NB4 (cell line): ENCODE results near the gene ACSL6.

Experiments
- DNase-seq: peaks from one replicate; pipeline ENCODE4 v3.0.0; 2010; ENCODE audit warnings: low read depth
- H3K4me3 ChIP-seq: one replicate; pipeline ENCODE4 v1.5.1; 2011; ENCODE audit warnings: mild to moderate bottlenecking, low read depth, low read length, moderate library complexity
- MYC ChIP-seq: IDR thresholded peaks from 2 replicates; pipeline ENCODE4 v1.6.1; 2011; ENCODE audit warnings: low read depth, low read length
- POLR2A ChIP-seq: IDR thresholded peaks from 2 replicates; pipeline ENCODE4 v1.6.1; 2011; ENCODE audit warnings: mild to moderate bottlenecking; ENCODE audit not compliant: insufficient read length; ENCODE audit errors: extremely low read depth
- TF ChIP-seq, protein P1 (sequence below): IDR thresholded peaks from 2 replicates; pipeline ENCODE4 v1.6.1; 2011; ENCODE audit warnings: low read depth, low read length
- TF ChIP-seq, protein P2 (sequence below): IDR thresholded peaks from one replicate; pipeline ENCODE4 v1.5.1; 2012; ENCODE audit warnings: low read depth, low read length

ACSL6 gene

DNA sequence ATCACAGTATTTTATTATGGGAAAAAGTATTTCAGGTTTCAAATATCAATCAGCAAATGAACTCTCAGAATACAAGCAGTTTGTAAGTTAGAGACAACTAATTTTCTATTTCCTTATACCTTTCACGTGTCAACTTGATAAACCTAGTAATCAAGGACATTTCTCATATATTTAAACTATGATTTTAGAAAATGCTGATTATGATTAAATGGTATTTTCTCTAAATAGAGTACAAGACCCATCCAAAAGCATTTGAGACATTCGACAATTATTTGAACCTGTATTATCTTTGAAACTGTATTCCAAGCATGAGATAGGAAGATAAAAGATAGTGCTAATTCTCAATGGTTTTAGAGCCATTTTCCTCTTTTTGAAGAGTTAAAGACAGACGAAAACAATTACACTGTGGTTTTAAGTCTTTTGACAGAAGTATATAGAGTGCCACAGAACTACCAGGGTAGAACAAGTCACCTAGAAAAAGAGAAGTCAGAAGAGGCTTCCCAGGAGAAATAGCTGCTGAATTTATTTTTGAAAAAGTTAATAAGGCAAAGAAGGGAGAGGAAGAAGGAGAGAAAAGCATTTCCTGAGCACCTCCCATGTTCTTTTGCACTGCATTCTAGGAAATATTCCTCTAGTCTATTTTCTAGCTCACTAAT is 71.6 kb downstream of the ACSL6 start:
- no peak for TF ChIP-seq MYC
- TF ChIP-seq, protein P1, sequence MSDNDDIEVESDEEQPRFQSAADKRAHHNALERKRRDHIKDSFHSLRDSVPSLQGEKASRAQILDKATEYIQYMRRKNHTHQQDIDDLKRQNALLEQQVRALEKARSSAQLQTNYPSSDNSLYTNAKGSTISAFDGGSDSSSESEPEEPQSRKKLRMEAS: no peak
- no peak for TF ChIP-seq POLR2A
- TF ChIP-seq, protein P2, sequence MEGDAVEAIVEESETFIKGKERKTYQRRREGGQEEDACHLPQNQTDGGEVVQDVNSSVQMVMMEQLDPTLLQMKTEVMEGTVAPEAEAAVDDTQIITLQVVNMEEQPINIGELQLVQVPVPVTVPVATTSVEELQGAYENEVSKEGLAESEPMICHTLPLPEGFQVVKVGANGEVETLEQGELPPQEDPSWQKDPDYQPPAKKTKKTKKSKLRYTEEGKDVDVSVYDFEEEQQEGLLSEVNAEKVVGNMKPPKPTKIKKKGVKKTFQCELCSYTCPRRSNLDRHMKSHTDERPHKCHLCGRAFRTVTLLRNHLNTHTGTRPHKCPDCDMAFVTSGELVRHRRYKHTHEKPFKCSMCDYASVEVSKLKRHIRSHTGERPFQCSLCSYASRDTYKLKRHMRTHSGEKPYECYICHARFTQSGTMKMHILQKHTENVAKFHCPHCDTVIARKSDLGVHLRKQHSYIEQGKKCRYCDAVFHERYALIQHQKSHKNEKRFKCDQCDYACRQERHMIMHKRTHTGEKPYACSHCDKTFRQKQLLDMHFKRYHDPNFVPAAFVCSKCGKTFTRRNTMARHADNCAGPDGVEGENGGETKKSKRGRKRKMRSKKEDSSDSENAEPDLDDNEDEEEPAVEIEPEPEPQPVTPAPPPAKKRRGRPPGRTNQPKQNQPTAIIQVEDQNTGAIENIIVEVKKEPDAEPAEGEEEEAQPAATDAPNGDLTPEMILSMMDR: no peak
- H3K4me3 ChIP-seq: no peak overlapping the region
- peak; percentile 51 for DNase-seq

DNA sequence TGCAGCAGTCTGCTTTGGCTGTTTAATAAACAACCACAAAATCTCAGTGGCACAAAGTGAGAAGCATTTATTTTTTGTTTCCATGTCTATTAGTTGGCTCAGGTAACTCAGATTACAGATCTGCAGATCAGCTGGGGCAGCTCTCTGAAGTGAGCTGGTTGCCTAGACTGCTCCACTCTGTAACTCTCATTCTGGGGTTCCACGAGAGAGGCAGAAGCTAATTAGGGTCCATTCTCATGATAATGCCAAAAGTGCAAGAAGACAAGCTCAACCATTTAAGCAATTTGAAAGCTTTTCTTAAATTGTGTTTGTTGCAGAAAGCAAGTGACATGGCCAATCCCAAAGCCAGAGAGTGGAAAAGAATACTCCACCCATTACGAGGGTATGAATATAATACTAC is 79.2 kb downstream of the ACSL6 start:
- no peak for DNase-seq
- H3K4me3 ChIP-seq: no peak overlapping the region
- TF ChIP-seq POLR2A: no peak
- TF ChIP-seq, protein P1: no peak
- TF ChIP-seq, protein P2: no peak
- TF ChIP-seq MYC: no peak

DNA sequence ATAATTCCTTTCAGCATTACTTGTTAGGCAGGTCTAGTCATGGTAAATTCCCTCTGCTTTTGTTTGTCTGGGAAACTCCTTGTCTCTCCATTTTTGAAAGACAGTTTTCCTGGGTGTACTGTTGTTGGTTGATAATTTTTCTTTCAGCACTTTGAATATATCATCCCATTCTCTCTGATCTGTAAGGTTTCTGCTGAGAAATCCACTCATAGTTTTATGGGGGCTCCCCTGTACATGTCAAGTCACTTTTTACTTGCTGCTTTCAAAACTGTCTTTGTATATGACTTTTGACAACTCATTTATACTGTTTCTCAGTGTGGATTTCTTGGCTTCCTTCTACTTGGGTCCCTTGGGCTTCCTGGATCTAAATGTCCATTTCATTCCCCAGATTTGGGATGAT is 82.5 kb downstream of the ACSL6 start:
- TF ChIP-seq, protein P2: no peak
- no peak for TF ChIP-seq POLR2A
- TF ChIP-seq MYC: no peak
- TF ChIP-seq, protein P1: no peak
- H3K4me3 ChIP-seq: no peak overlapping the region

DNA sequence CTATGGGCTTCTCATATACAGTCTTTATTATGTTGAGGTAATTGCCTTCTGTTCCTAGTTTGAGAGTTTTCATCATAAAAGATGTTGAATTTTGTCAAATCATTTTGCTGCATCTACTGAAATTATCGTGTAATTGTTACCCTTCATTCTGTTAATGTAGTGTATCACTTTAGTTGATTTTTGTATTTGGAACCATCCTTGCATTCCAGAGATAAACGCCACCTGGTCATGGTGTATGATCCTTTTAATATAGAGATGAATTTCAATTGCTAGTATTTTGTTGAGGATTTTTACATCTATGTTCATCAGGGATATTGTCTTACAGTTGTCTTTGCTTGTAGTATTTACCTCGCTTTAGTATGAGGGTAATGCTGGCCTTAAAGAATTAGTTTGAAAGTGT is 85.3 kb downstream of the ACSL6 start:
- TF ChIP-seq, protein P1: no peak
- TF ChIP-seq, protein P2: no peak
- TF ChIP-seq MYC: no peak
- TF ChIP-seq POLR2A: no peak
- DNase-seq: no peak
- no peak overlapping the region for H3K4me3 ChIP-seq

More for the DNA sequence above, 82.5 kb downstream of the ACSL6 start:
- no peak for DNase-seq

DNA sequence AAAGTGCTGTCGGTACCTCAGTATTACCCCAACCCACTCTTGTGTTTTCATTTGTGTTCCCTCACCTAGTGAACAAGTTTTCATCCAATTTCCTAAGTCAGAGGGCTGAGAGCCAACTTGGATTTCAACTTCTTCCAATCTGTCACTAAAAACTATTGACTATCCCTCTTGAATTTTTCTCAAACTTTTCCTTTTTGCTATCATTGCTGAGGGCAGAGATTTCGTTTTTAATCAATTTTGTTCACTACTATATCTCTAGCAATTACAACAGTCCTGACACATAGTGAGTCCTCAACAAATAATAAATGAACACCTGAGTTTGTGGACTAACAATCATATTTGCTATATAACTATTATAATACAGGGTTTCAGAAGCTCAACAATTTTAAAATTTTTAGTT is 95.0 kb downstream of the ACSL6 start:
- no peak for DNase-seq
- TF ChIP-seq, protein P2: no peak
- TF ChIP-seq POLR2A (no peak), MYC (no peak)
- TF ChIP-seq, protein P1: no peak
- H3K4me3 ChIP-seq: no peak overlapping the region
